Suprapubic skin (tissue), 4 donors: ENCODE data around the gene SF3B2. TPM values are rescaled to one million over a fixed set of nuclear protein-coding genes. Genes with fewer than 3 reads are reported as not detected.

ENCODE experiments used
- DNase-seq, 2 donors: peaks; one replicate each; pipeline ENCODE4 v3.0.0-alpha.2; 2019; ENCODE audit warnings: low spot score in 2 of 2
- H3K27ac ChIP-seq: fragments of 200-600 bp; sonication (generic); one replicate; pipeline ENCODE4 v1.5.1; 2019
- H3K27me3 ChIP-seq: fragments of 200-600 bp; sonication (generic); one replicate; pipeline ENCODE4 v1.5.1; 2019
- H3K36me3 ChIP-seq: fragments of 200-600 bp; sonication (generic); one replicate; pipeline ENCODE4 v1.5.1; 2019
- H3K4me1 ChIP-seq: fragments of 200-600 bp; sonication (generic); one replicate; pipeline ENCODE4 v1.5.1; 2019
- H3K4me3 ChIP-seq: fragments of 200-600 bp; sonication (generic); one replicate; pipeline ENCODE4 v1.5.1; 2019; ENCODE audit warnings: mild to moderate bottlenecking
- H3K9me3 ChIP-seq: fragments of 200-600 bp; sonication (generic); one replicate; pipeline ENCODE4 v1.5.1; 2019
- EP300 ChIP-seq: sonication (generic); formaldehyde crosslinking; IDR thresholded peaks from one replicate; pipeline ENCODE4 v1.6.1; 2017; ENCODE audit warnings: antibody characterized with exemption
- POLR2A ChIP-seq, 2 donors: fragments of 450-650 bp; IDR thresholded peaks; one replicate each; pipeline ENCODE4 v1.6.1; 2017; ENCODE audit warnings: antibody characterized with exemption in 2 of 2, mild to moderate bottlenecking in 2 of 2, moderate library complexity in 2 of 2
- POLR2AphosphoS5 ChIP-seq, 3 donors: sonication (generic); formaldehyde crosslinking; IDR thresholded peaks; one replicate each; pipeline ENCODE4 v1.6.1; 2017; ENCODE audit warnings: antibody characterized with exemption in 3 of 3
- whole genome bisulfite sequencing: methylation state at CpG from one replicate; pipeline ENCODE4 v1.1.5; 2018; 5-methylcytosine and 5-hydroxymethylcytosine counted together
- total RNA-seq, 4 donors: library from RNA; depleted of rRNA; stranded (reverse); fragments of >200 nt; gene quantifications; one replicate each; pipeline ENCODE4 v1.1.0, GENCODE V29; 2016
- TF ChIP-seq, protein P1 (sequence below), 2 donors: fragments of 200-600 bp in 1 of 2; fragments of 450-650 bp in 1 of 2; sonication (generic) in 1 of 2; IDR thresholded peaks; one replicate each; pipeline ENCODE4 v1.5.1; 2016 to 2019; ENCODE audit warnings: antibody characterized with exemption in 2 of 2, mild to moderate bottlenecking in 1 of 2, moderate library complexity in 1 of 2

Gene SF3B2, protein sequence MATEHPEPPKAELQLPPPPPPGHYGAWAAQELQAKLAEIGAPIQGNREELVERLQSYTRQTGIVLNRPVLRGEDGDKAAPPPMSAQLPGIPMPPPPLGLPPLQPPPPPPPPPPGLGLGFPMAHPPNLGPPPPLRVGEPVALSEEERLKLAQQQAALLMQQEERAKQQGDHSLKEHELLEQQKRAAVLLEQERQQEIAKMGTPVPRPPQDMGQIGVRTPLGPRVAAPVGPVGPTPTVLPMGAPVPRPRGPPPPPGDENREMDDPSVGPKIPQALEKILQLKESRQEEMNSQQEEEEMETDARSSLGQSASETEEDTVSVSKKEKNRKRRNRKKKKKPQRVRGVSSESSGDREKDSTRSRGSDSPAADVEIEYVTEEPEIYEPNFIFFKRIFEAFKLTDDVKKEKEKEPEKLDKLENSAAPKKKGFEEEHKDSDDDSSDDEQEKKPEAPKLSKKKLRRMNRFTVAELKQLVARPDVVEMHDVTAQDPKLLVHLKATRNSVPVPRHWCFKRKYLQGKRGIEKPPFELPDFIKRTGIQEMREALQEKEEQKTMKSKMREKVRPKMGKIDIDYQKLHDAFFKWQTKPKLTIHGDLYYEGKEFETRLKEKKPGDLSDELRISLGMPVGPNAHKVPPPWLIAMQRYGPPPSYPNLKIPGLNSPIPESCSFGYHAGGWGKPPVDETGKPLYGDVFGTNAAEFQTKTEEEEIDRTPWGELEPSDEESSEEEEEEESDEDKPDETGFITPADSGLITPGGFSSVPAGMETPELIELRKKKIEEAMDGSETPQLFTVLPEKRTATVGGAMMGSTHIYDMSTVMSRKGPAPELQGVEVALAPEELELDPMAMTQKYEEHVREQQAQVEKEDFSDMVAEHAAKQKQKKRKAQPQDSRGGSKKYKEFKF
- total RNA-seq, result 100 to 1,000 TPM; 117 to 175 (median 149) TPM

DNA sequence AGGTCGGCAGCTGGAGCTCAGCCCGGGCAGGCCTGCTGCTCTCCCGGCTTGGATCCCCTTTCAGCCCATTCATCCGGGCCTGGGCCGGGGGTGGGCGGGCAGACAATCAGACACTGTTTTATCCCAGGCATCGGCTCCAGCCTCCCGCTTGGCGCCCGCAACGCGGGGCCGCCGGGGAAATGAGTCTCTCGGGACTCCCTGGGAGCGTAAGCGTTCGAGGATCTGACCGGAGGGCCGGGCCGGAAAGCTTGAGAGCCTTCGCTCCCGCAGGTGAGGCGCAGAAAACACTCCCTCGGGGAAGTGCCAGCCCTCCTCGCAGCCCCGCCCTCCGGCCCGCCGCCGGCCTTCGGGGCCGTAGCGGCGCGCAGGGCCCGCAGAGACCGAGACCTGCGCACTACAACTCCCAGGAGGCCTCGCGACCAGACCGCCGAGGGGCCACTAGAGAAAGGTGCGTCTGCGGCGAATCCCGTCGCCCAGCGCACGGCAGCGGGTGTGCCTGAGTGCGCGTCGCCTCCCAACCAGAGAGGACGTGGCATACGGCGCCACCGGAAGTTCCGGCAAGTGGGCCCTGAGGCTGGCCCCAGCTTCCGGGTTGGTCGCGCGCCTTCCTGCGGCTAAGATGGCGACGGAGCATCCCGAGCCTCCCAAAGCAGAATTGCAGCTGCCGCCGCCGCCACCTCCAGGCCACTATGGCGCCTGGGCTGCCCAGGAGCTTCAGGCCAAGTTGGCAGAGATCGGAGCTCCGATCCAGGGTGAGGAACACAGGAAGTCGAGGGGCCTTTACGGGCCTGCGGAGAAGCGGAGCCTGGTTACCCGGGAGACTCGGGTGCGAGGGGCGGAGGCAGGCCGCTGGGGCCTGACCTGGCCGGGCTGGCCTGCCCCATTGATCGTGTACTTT, at the start of gene SF3B2:
Gene SF3B2, plus strand, starts transcription at position 599 of the 898 bp plus-strand sequence. Its CDS starts 21 bp downstream, at position 620.
- H3K27me3 ChIP-seq, result peaks cover 20% of the 10 kb centered on the region
- H3K4me1 ChIP-seq, result peaks cover 24% of the 10 kb centered on the region
- H3K9me3 ChIP-seq, result no peaks in the 10 kb centered on the region
- 0% methylated on average over 6 of the region's 84 CpGs for WGBS
- H3K4me3 ChIP-seq, result peak within 1 kb of the TSS; percentile 85
- peak; percentile 98 for DNase-seq
- no peak for TF ChIP-seq EP300
- TF ChIP-seq, protein P1, sequence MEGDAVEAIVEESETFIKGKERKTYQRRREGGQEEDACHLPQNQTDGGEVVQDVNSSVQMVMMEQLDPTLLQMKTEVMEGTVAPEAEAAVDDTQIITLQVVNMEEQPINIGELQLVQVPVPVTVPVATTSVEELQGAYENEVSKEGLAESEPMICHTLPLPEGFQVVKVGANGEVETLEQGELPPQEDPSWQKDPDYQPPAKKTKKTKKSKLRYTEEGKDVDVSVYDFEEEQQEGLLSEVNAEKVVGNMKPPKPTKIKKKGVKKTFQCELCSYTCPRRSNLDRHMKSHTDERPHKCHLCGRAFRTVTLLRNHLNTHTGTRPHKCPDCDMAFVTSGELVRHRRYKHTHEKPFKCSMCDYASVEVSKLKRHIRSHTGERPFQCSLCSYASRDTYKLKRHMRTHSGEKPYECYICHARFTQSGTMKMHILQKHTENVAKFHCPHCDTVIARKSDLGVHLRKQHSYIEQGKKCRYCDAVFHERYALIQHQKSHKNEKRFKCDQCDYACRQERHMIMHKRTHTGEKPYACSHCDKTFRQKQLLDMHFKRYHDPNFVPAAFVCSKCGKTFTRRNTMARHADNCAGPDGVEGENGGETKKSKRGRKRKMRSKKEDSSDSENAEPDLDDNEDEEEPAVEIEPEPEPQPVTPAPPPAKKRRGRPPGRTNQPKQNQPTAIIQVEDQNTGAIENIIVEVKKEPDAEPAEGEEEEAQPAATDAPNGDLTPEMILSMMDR (IDR thresholded peaks at IDR 0.05), result no peak
- peak; percentile 60 to 96 (median 96) for TF ChIP-seq POLR2AphosphoS5 (IDR thresholded peaks at IDR 0.05)
- TF ChIP-seq POLR2A (IDR thresholded peaks at IDR 0.05), result peak; percentile 31 to 84
- H3K27ac ChIP-seq, result peak within 1 kb of the TSS; percentile 88
- peaks cover 33% of the 10 kb centered on the region for H3K36me3 ChIP-seq

DNA sequence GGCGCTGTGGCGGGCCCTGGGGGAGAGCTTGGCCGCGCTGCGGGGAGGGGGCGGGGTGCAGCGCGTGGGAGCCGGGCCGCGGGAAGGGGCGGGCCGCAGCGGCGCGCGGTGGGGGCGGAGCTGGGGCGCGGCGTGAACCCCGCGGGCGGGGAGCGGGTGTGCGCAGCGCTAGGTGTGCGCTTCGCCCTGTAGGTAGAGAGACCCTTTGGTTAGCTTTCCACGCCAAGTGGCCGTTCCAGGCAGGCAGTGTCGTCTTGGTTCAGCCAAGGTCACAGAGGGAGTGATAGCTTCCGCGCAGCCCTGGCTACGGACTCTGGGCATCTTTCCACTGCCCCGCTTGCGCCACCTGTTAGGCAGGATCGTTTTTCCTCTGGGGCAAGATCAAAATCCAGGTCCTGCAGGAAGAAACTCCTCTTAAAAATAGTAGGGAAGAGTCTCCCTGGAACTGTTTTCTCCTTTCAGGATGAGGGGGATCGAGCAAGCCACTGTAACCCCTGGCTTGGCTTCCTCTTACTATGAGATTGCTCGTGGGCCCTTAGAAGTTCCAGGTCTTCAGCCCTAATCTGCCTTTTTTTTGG, 49.4 kb upstream of the SF3B2 start:
- TF ChIP-seq POLR2A (IDR thresholded peaks at IDR 0.05) (no peak), EP300 (no peak), POLR2AphosphoS5 (IDR thresholded peaks at IDR 0.05) (no peak)
- TF ChIP-seq, protein P1 (IDR thresholded peaks at IDR 0.05), result no peak
- Histone ChIP-seq H3K4me1 (peaks cover 28% of the 10 kb centered on the region), H3K4me3 (peak overlapping the region; percentile 81), H3K36me3 (peaks cover 38% of the 10 kb centered on the region), H3K9me3 (no peaks in the 10 kb centered on the region), H3K27me3 (no peaks in the 10 kb centered on the region), H3K27ac (peak overlapping the region; percentile 94)
- no peak for DNase-seq
- WGBS, result 0% methylated on average over 12 of the region's 40 CpGs

DNA sequence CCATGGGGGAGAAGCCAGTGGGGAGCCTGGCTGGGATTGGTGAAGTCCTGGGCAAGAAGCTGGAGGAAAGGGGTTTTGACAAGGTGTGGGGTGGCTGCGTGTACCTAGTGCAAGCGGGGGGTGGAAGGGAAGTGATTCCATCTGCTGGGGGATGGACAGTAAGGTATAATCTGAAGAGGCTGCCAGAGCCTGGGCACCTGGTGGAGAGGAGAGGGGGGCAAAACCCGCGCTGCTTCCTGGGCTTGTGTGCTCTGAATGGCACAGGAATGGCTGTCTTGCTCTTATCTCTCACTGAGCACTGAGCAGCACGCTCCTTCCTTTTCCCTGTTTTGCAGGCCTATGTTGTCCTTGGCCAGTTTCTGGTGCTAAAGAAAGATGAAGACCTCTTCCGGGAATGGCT, 48.9 kb upstream of the SF3B2 start:
- 73% methylated on average over 6 of the region's 6 CpGs for WGBS
- TF ChIP-seq POLR2A (IDR thresholded peaks at IDR 0.05) (no peak), EP300 (no peak)
- TF ChIP-seq, protein P1 (IDR thresholded peaks at IDR 0.05), result no peak

DNA sequence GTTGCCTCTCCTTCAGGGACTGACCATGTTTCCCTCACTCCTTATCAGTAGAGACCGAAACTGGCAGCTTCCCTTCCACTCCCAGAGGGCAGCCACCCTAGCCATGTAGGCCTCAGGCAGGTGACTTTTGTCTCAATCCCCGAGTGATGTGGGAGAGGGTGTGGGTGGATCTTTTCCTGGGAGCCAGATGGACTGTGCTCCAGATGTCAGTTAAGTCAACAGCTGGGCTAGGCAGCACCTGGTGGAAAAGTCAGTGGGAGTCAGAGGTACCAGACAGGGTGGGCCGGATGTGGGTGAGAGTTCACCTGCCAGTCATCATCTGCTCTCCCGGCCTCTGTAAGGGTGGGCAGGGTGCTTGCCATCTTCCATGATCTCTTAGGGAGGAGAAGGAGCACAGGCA, 48.0 kb upstream of the SF3B2 start:
- DNase-seq, result no peak
- WGBS, result 85% methylated on average over 2 of the region's 4 CpGs
- H3K9me3 ChIP-seq, result no peaks in the 10 kb centered on the region
- H3K27ac ChIP-seq, result no peak overlapping the region
- peaks cover 40% of the 10 kb centered on the region for H3K4me1 ChIP-seq
- H3K36me3 ChIP-seq, result peaks cover 24% of the 10 kb centered on the region
- TF ChIP-seq, protein P1 (IDR thresholded peaks at IDR 0.05), result no peak
- TF ChIP-seq POLR2AphosphoS5 (IDR thresholded peaks at IDR 0.05) (no peak), EP300 (no peak), POLR2A (IDR thresholded peaks at IDR 0.05) (no peak)
- no peak overlapping the region for H3K4me3 ChIP-seq
- H3K27me3 ChIP-seq, result no peaks in the 10 kb centered on the region

More for the DNA sequence above, 48.9 kb upstream of the SF3B2 start:
- Histone ChIP-seq H3K27ac (peak overlapping the region; percentile 94), H3K9me3 (no peaks in the 10 kb centered on the region), H3K4me1 (peaks cover 33% of the 10 kb centered on the region), H3K4me3 (peak overlapping the region; percentile 81), H3K27me3 (no peaks in the 10 kb centered on the region), H3K36me3 (peaks cover 33% of the 10 kb centered on the region)
- no peak for DNase-seq
